ENCODE data around the gene RNU6-1.

Gene RNU6-1

DNA sequence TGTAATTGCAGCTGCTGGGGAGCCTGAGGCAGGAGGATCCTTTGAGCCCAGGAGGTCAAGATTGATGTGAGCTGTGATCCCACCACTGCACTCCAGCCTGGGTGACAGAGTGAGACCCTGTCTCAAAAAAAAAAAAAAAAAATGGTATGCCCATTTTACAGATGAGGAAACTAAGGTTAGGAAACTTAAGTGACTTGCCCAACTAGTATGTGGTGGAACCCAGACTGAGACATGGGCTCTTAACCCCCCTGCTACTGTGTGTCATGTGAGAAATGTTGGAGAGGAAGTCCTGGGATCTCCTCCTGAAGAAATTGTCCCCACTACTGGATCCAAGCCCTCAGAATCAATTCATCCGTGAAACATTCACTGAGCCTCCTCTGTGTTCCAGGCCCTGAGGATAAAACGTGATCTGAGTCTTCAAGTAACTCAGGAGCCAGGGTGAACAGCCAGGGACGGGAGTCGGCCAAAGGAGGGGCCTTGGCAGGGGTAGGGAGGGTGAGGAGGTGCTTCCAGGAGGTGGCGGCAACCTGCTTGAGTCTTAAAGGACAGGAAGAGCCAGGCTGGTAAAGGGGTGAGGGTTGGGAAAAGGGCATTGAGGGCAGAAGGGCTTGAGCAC, 19.6 kb upstream of the RNU6-1 start:
- TF ChIP-seq ZNF529 (tag by site-specific recombination; IDR thresholded peaks at IDR 0.05; ENCODE audit: insufficient replicate concordance) (no peak), KLF1 (tag by site-specific recombination; IDR thresholded peaks at IDR 0.05) (0 out of 2 replicates have a peak, but pooled peaks have one; percentile 14)
- no peak overlapping the region for H3K27ac ChIP-seq (ENCODE audit: extremely low read depth, low read depth, low read length)
- POLR2A ChIA-PET = no interaction called here
- H3K36me3 ChIP-seq (ENCODE audit: control insufficient read depth in 2 of 2, insufficient read depth in 1 of 2, low read length in 2 of 2) = no peaks in the 10 kb centered on the region
- no peaks in the 10 kb centered on the region for H3K9me3 ChIP-seq (ENCODE audit: control insufficient read depth, insufficient read depth, low read depth, low read length)
- no peak overlapping the region for H3K4me3 ChIP-seq (ENCODE audit: low read depth, low read length)
- CTCF ChIA-PET = interaction anchor here (0.6 kb wide), 1 partner anchor 290 kb away, joined by 4 read pairs; no protein-coding TSS in a partner anchor
- H3K4me1 ChIP-seq (ENCODE audit: control insufficient read depth, insufficient read depth, low read length) = peaks cover 2% of the 10 kb centered on the region; the same call in 1 of the 2 replicates

DNA sequence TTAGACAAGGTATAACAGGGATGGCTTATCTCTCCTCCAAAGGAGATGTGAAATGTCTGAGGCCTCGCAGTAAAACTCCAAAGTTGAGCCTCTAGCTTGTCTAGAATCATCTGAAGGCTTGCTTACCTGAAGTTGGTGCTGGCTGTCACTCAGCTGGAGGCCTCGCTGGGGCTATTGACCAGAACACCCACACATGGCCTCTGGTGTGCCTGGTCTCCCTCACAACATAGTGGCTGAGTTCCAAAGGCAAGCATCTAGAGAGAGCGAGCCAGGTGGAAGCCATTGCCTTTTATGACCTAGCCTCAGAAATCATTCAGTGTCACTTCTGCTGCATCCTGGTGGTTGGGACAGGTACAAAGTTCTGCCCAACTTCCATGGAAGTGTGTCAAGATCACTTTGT, 17.4 kb upstream of the RNU6-1 start:
- TF ChIP-seq ZNF626 (tag by site-specific recombination; IDR thresholded peaks at IDR 0.05) (no peak), ZFP41 (tag by site-specific recombination; IDR thresholded peaks at IDR 0.05; ENCODE audit: borderline replicate concordance) (no peak), ZNF24 (tag by site-specific recombination; IDR thresholded peaks at IDR 0.05) (no peak), ZNF423 (tag by site-specific recombination; IDR thresholded peaks at IDR 0.05) (no peak), ZNF266 (tag by site-specific recombination; IDR thresholded peaks at IDR 0.05; ENCODE audit: low read depth) (no peak)
- CTCF ChIA-PET = interaction anchor here (1.2 kb wide), 1 partner anchor 297 kb away, joined by 3 read pairs; no protein-coding TSS in a partner anchor

DNA sequence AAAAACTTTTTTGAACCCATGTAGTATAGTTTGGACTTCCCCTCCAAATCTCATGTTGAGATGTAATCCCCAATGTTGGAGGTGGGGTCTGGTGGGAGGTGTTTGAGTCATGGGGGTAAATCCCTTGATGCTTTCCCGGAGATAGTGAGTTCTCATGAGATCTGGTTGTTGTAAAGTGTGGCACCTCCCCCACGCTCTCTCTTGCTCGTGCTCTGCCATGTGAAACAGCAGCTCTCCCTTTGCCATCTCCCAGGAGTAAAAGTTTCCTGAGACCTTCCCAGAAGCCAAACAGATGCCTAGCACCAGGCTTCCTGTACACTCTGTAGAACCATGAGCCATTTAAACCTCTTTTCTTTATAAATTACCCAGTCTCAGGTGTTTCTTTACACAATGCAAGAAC, 16.0 kb upstream of the RNU6-1 start:
- ChIA-PET CTCF (no interaction called here), POLR2A (interaction anchor here (0.6 kb wide), 2 partner anchors 15 to 493 kb away, joined by 4 read pairs; no protein-coding TSS in a partner anchor)
- no peak overlapping the region for H3K27ac ChIP-seq (ENCODE audit: extremely low read depth, low read depth, low read length)

More for the DNA sequence above, 17.4 kb upstream of the RNU6-1 start:
- no peaks in the 10 kb centered on the region for H3K36me3 ChIP-seq (ENCODE audit: control insufficient read depth in 2 of 2, insufficient read depth in 1 of 2, low read length in 2 of 2)
- POLR2A ChIA-PET = no interaction called here
- no peaks in the 10 kb centered on the region for H3K4me1 ChIP-seq (ENCODE audit: control insufficient read depth, insufficient read depth, low read length)
- H3K9me3 ChIP-seq (ENCODE audit: control insufficient read depth, insufficient read depth, low read depth, low read length) = no peaks in the 10 kb centered on the region
- H3K27ac ChIP-seq (ENCODE audit: extremely low read depth, low read depth, low read length) = no peak overlapping the region
- H3K4me3 ChIP-seq (ENCODE audit: low read depth, low read length) = no peak overlapping the region

DNA sequence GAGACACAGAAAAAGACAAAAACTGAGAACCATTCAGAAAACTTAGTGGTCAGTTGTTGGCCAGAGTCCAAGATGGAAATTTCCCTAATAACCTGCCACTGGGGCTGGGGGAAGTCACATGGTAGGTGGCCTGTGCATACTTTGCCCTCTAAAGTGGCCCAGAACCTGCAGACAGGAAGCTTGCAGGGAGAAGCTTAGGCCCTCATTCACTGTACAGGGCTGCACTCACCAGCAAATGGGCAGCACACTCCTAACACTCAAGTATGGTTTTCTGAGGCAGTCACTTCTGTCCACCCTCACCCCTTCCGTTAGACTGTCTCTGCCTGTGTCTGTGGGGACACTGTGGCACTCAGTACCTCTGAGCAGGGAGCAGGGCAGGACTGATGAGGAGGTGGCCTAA, 14.5 kb upstream of the RNU6-1 start:
- TF ChIP-seq ZNF785 (tag by site-specific recombination; IDR thresholded peaks at IDR 0.05) = no peak
- TF ChIP-seq, protein P1, sequence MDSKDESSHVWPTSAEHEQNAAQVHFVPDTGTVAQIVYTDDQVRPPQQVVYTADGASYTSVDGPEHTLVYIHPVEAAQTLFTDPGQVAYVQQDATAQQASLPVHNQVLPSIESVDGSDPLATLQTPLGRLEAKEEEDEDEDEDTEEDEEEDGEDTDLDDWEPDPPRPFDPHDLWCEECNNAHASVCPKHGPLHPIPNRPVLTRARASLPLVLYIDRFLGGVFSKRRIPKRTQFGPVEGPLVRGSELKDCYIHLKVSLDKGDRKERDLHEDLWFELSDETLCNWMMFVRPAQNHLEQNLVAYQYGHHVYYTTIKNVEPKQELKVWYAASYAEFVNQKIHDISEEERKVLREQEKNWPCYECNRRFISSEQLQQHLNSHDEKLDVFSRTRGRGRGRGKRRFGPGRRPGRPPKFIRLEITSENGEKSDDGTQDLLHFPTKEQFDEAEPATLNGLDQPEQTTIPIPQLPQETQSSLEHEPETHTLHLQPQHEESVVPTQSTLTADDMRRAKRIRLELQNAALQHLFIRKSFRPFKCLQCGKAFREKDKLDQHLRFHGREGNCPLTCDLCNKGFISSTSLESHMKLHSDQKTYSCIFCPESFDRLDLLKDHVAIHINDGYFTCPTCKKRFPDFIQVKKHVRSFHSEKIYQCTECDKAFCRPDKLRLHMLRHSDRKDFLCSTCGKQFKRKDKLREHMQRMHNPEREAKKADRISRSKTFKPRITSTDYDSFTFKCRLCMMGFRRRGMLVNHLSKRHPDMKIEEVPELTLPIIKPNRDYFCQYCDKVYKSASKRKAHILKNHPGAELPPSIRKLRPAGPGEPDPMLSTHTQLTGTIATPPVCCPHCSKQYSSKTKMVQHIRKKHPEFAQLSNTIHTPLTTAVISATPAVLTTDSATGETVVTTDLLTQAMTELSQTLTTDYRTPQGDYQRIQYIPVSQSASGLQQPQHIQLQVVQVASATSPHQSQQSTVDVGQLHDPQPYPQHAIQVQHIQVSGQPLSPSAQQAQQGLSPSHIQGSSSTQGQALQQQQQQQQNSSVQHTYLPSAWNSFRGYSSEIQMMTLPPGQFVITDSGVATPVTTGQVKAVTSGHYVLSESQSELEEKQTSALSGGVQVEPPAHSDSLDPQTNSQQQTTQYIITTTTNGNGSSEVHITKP (tag by site-specific recombination; IDR thresholded peaks at IDR 0.05) = no peak
- no peak for TF ChIP-seq ZNF248 (tag by site-specific recombination; IDR thresholded peaks at IDR 0.05)
- no peak for TF ChIP-seq GFI1B (tag by site-specific recombination; IDR thresholded peaks at IDR 0.05)
- no peak for TF ChIP-seq ZNF529 (tag by site-specific recombination; IDR thresholded peaks at IDR 0.05; ENCODE audit: insufficient replicate concordance)
- TF ChIP-seq ZNF23 (tag by site-specific recombination; IDR thresholded peaks at IDR 0.05; ENCODE audit: borderline replicate concordance) = no peak
- ChIA-PET POLR2A (no interaction called here), CTCF (interaction anchor here (1.9 kb wide), 1 partner anchor 9 kb away, joined by 9 read pairs; no protein-coding TSS in a partner anchor)
- Histone ChIP-seq H3K9me3 (ENCODE audit: control insufficient read depth, insufficient read depth, low read depth, low read length) (no peaks in the 10 kb centered on the region; the same call in 1 of the 2 replicates), H3K27ac (ENCODE audit: extremely low read depth, low read depth, low read length) (no peak overlapping the region), H3K4me3 (ENCODE audit: low read depth, low read length) (no peak overlapping the region), H3K4me1 (ENCODE audit: control insufficient read depth, insufficient read depth, low read length) (no peaks in the 10 kb centered on the region), H3K36me3 (ENCODE audit: control insufficient read depth in 2 of 2, insufficient read depth in 1 of 2, low read length in 2 of 2) (no peaks in the 10 kb centered on the region)

More for the DNA sequence above, 16.0 kb upstream of the RNU6-1 start:
- Histone ChIP-seq H3K9me3 (ENCODE audit: control insufficient read depth, insufficient read depth, low read depth, low read length) (no peaks in the 10 kb centered on the region), H3K4me3 (ENCODE audit: low read depth, low read length) (no peak overlapping the region), H3K36me3 (ENCODE audit: control insufficient read depth in 2 of 2, insufficient read depth in 1 of 2, low read length in 2 of 2) (no peaks in the 10 kb centered on the region), H3K4me1 (ENCODE audit: control insufficient read depth, insufficient read depth, low read length) (no peaks in the 10 kb centered on the region)
- TF ChIP-seq, protein P2, sequence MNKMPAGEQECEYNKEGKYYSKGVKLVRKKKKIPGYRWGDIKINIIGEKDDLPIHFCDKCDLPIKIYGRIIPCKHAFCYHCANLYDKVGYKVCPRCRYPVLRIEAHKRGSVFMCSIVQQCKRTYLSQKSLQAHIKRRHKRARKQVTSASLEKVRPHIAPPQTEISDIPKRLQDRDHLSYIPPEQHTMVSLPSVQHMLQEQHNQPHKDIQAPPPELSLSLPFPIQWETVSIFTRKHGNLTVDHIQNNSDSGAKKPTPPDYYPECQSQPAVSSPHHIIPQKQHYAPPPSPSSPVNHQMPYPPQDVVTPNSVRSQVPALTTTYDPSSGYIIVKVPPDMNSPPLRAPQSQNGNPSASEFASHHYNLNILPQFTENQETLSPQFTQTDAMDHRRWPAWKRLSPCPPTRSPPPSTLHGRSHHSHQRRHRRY (tag by site-specific recombination; IDR thresholded peaks at IDR 0.05) = no peak
- TF ChIP-seq YY2 (tag by site-specific recombination; IDR thresholded peaks at IDR 0.05) = no peak
- no peak for TF ChIP-seq ZNF600 (tag by site-specific recombination; IDR thresholded peaks at IDR 0.05)

Data from HEK293 (cell line).